ENCODE measurements around the gene HCN4.

HCN4 gene

GRCh38 chr15:73373221-73373620 is 4.5 kb upstream of the HCN4 start:
- ChIA-PET POLR2A (no interaction called here), CTCF (no interaction called here)
- no peak overlapping the region for H3K4me3 ChIP-seq (ENCODE audit: low read depth, low read length)
- no peak for TF ChIP-seq CTCF (IDR thresholded peaks at IDR 0.05; ENCODE audit: insufficient read depth, low read length, missing control alignments)
- no peak for DNase-seq (ENCODE audit: low read depth, low spot score)

GRCh38 chr15:73371812-73372211 is 3.1 kb upstream of the HCN4 start:
- DNase-seq (ENCODE audit: low read depth, low spot score): no peak
- no peak overlapping the region for H3K4me3 ChIP-seq (ENCODE audit: low read depth, low read length)
- POLR2A ChIA-PET: no interaction called here
- CTCF ChIA-PET: no interaction called here
- TF ChIP-seq CTCF (IDR thresholded peaks at IDR 0.05; ENCODE audit: insufficient read depth, low read length, missing control alignments): no peak

DNA sequence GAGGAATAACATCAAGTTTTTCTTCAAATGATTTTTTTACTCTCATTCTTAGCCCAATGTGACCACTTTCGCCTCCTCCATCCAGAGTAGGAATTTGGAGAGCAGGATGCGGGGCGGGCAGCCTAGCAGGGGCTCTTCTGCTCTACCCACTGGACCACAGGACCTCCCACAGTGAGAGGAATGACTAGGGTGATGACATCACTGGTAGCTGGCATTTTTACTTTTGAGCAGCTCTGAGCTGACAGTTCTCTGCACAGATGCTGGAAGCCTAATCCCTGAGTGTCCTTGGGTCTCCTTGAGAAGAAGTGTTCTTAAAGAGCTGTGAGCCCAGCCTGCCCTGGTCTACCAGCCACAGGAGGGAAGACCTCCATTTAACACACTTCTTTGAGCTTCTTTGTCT is 1.4 kb upstream of the HCN4 start:
- no peak overlapping the region for H3K4me3 ChIP-seq (ENCODE audit: low read depth, low read length)
- DNase-seq (ENCODE audit: low read depth, low spot score): no peak
- POLR2A ChIA-PET: no interaction called here
- no peak for TF ChIP-seq CTCF (IDR thresholded peaks at IDR 0.05; ENCODE audit: insufficient read depth, low read length, missing control alignments)
- CTCF ChIA-PET: no interaction called here

DNA sequence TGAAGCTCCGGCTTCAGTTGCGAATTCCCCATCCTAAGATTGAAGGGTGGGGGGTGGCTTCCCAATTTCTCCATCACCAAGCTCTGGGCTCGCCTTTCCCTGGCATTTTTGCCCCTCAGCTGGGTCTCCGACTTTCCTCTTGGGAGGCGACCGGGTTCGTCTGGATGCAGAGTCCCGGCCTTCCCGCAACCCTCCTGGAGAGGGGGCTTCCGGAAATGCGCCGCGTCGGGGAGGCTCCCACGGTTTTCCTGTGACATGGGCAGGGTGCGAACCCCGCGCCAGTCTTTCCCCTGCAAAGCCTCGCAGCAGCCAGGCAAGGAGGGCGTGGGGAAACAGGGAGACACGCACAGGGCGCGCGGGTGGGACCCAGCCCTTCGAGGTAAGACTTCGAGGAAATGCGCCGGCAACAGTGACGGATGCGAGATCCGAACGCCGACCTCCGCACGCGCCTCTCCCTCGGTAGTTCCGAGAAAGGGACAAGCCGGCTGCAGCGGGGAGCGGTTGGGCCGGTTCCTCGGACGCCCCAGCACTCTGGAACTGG is 466 bp upstream of the HCN4 start:
- H3K4me3 ChIP-seq (ENCODE audit: low read depth, low read length): no peak overlapping the region
- CTCF ChIA-PET: no interaction called here
- no peak for DNase-seq (ENCODE audit: low read depth, low spot score)
- no peak for TF ChIP-seq CTCF (IDR thresholded peaks at IDR 0.05; ENCODE audit: insufficient read depth, low read length, missing control alignments)
- POLR2A ChIA-PET: no interaction called here

DNA sequence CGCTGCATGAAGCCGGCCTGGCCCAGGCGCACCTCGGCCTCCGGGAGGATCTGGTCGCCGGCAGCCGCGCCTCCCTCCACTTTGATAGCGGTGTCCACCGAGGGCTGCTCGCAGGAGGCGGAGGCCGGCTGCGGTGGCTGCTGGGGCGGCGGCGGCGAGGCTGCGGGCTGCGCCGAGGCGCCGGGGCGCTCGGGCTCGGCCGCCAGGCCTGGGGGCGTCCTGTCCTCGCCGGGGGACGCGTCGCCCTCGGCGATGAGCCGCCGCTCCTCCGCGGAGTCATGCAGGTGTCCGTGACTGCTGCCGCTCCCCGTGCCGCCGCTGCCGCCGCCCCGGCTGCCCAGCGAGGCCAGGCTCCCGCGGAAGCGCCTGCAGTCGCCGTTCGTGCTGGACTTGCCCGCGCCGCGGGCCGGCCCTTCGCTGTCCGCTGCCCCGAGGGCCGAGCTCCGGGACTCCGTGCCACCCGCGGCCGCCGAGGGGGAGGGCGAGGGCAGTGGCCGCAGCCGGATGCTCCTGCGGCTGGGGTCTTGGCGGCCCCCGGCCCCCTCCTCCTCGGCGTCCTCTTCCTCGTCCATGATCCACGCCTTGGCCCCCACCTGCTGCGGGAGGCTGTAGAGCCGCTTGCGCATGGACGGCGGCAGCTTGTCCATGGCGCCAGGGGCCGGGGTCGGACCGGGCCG is 996 bp downstream of the HCN4 start:
- ChIA-PET POLR2A (interaction anchor here (1.2 kb wide), 1 partner anchor 10 kb away, joined by 3 read pairs; no protein-coding TSS in a partner anchor), CTCF (no interaction called here)
- DNase-seq (ENCODE audit: low read depth, low spot score): no peak
- no peak for TF ChIP-seq CTCF (IDR thresholded peaks at IDR 0.05; ENCODE audit: insufficient read depth, low read length, missing control alignments)
- H3K4me3 ChIP-seq (ENCODE audit: low read depth, low read length): no peak overlapping the region

GRCh38 chr15:73366766-73367623 is 1.8 kb downstream of the HCN4 start:
- no peak overlapping the region for H3K4me3 ChIP-seq (ENCODE audit: low read depth, low read length)
- no peak for DNase-seq (ENCODE audit: low read depth, low spot score)
- CTCF ChIA-PET: no interaction called here
- POLR2A ChIA-PET: no interaction called here
- no peak for TF ChIP-seq CTCF (IDR thresholded peaks at IDR 0.05; ENCODE audit: insufficient read depth, low read length, missing control alignments)

All from AG04449 (cell line).